ENCODE measurements around the gene PPP2R5C.

PPP2R5C gene

DNA sequence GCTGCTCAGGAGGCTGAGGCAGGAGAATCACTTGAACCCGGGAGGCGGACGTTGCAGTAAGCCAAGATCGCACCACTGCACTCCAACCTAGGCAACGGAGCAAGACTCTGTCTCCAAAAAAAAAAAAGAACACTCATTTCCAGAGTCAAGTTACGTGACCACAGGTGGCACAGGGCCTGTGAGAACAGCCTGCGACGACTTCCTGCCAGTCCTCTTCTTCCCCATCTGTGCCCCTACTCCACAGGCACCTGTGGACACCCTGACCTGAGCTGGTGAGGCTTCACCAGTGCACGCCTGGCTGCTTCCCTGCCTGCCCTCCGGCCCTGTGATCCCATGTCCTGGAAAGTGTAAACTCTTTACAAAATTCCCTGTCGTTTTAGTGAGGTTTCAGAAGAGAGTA lies 77.7 kb downstream of the PPP2R5C start:
- no peak for DNase-seq (ENCODE audit: low read depth in 2 of 2, low spot score in 1 of 2)

DNA sequence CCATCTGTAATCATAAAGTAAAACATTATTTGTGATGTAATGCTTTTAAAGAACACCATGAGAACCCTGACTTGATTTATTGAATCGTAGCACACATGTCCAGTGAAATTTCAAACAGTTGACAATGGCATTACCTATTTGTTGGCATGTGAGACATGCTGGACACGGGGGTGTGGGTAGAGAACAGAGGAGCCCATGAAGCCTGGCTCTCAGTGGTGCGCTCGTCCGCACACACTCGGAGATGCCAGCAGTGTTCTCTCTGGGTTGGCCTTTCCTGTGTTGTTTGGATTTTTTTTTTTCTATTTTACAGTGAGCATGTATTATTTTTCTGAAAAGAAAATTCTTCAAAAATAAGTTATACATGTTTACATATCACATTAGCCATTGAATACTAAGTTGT lies 78.2 kb downstream of the PPP2R5C start:
- DNase-seq (ENCODE audit: low read depth in 2 of 2, low spot score in 1 of 2), result no peak

DNA sequence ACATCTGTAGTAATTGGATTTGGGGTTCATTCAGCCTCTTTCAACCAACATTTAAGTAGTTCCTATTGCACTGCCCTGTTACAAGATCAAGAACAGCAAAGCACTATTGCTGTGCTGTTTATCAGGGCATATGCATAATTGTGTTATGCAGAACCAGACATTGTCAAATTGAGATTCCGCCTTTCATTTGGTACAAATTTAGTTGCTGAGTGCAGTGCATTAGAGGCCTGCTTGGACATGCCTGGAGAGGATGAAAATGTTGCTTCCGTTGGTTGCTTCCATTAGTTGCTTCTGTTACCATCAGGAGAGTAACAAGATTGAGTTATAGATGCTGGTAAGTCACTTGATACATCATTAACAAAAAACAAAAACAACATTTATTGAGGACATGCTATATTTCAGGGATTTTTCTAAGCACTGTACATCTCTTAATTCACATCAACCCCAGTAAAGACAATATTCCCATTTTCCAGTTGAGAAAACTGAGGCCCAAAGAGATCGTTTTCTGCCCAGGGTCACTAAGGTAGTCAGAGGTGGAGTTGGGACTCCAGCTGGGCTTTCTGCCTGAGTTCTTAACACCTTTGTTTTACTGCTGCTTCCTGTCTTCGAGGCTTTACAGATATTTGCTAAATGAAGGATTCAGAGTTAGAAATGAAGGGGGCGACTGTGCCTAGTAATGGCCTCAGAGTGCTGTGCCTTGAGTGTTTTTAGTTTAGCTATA lies 79.3 kb downstream of the PPP2R5C start:
- DNase-seq (ENCODE audit: low read depth in 2 of 2, low spot score in 1 of 2), result no peak

DNA sequence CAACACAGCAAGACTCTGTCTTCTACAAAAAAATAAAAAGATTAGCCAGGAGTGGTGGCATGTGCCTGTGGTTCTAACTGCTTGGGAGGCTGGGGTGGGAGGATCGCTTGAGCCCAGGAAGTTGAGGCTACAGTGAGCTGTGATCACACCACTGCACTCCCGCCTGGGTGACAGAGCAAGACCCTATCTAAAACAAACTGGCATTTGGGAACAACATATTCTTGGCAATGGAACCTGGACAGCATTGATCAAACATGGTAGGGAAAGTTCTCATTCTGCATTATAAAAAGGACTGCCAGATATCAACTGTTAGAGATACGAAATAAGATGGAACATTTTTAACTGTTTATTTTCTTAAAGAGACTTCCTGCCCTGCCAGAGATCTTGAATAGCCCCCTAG lies 81.5 kb downstream of the PPP2R5C start:
- no peak for DNase-seq (ENCODE audit: low read depth in 2 of 2, low spot score in 1 of 2)

DNA sequence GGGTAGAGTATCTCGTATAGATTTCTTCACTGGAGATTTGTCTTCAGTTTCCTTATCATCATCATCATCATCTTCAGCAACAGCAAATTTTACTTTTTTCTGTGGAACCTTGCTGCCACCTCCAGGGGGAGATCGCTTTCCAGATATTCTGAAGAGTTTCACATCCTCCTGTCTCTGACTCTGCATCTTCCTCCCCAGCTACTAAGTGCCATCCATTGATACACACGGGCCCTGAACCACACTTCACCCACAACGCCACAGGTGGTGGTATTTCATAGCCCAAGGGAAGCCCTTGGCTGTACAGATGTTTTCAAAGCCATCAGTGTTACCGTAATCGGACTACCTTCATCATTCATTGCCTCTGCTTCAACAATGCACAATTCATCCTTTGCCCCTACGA lies 82.2 kb downstream of the PPP2R5C start:
- no peak for DNase-seq (ENCODE audit: low read depth in 2 of 2, low spot score in 1 of 2)

DNA sequence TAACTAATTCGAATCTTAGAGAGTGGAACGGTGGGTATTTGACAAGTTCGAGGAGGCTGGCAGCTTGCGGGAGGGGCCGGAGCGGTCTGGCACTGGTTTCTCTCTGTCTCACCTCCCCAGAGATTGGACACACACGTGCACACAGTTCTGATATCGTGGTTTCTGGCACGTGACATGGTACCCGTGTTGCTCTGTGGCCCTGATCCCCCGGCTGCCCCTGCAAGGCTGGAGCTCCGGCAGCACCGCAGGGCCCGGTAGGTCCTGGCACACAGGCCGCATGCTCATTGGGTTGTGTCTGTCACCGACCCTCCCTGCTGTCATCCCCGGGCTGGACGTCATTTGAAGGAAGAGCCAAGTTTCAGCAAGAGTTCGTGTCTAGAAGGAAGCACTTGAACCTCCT lies 82.7 kb downstream of the PPP2R5C start:
- no peak for DNase-seq (ENCODE audit: low read depth in 2 of 2, low spot score in 1 of 2)

DNA sequence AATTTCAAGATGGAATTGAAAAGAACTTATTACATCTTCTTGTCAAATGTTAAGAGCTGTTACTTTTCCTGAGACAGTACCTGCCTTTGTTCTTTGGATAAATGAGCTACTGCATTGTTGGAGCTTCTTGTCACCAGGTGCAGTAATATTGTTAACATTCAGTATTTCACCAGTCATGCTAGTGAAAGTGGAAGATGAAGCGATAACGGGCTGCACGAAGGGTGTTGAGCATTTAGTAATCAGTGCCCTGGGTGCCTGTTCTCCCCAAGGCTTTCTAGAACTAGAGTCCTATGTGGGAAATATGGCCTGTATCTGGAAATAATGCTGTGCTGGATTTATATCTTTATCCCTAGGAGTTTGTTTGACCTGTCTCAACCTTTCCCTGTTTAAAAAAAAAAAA lies 83.2 kb downstream of the PPP2R5C start:
- no peak for DNase-seq (ENCODE audit: low read depth in 2 of 2, low spot score in 1 of 2)

DNA sequence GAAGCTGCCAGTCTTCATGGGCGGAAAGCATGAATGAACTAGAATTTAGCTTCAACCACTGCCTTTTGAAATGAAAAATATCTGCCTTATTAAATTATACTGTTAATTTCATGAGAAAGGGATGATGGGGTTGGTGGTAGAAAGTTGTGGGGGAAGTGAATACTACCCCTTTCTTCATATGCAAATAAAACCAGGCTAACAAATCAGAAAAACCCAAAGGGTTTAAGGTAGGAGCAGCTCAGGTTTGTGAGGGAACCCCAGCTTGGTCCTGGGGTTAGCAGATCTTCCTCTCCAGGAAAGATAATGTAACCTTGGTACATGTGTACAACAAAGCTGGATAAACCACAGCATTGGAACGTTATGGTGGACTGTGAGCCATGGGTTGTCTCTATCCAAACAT lies 84.0 kb downstream of the PPP2R5C start:
- DNase-seq (ENCODE audit: low read depth in 2 of 2, low spot score in 1 of 2), result no peak

DNA sequence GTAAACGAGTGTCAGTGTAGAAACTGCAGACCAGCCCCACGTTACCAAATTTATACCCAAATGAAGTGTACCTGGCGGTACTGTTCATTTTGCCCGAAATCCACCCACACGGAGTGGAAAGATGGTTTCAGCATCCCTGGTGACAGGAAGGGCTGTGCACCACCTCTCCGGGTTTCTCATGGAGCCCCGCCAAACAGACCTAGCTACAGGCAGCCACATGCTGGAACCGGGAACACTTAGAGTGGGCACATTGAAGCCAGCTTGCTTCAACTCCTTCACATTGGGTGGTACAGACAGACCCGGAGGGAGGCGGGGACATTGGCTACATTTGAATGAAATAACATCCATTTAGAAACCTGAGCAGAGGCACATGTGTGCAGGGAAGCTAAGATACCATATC lies 84.4 kb downstream of the PPP2R5C start:
- DNase-seq (ENCODE audit: low read depth in 2 of 2, low spot score in 1 of 2), result no peak

DNA sequence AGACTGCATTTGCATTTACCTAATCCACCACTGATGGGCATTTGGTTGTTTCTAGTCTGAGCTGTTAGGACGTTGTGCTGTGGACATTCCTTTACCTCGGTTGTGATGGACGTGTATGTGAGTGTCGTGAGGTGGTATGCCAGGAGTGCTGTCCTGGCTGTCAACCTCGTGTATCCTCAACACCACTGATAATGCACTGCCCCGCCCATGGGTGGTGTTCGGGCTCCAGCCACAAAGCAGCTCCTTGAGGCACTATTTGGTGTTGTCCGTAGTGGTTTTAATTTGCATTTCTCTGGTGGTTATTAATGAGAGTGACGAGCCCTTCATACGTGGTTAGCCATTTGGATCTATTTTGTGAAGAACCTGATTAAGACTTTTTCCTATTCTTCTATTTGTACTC lies 87.6 kb downstream of the PPP2R5C start:
- no peak for DNase-seq (ENCODE audit: low read depth in 2 of 2, low spot score in 1 of 2)

DNA sequence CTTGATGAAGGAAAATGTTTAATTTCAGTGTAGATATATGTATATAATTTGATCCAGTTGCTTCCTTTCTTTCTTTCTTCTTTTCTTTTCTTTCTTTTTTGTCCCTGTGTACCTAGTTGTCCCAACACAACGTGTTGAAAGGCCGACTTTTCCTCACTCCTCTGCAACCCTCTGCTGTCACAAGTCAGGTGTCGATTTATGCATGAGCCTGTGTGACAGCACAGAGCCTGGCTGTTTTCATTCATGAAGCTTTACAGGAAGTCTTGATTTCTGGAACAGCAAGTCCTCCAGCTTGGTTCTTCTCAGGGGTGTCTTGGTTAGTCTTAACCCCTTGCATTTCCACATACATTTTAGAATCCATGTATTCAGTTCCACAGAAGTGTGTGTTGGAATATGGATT lies 88.1 kb downstream of the PPP2R5C start:
- no peak for DNase-seq (ENCODE audit: low read depth in 2 of 2, low spot score in 1 of 2)

DNA sequence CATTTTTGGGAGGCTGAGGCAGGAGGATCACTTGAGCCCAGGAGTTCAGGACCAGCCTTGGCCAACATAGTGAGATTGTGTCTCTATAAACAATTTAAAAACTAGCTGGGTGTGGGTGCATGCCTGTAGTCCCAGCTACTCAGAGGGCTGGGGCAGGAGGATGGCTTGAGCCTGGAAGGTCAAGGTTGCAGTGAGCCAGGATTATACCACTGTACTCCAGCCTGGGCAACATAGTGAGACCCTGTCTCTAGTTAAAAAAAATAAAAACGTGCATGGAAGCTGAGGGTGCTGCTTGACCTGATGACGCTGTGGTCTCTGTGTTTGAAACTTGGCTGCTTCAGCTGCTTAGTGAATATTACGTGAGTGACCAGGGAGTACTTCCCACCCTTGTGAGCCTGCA lies 89.7 kb downstream of the PPP2R5C start:
- DNase-seq (ENCODE audit: low read depth in 2 of 2, low spot score in 1 of 2), result no peak

DNA sequence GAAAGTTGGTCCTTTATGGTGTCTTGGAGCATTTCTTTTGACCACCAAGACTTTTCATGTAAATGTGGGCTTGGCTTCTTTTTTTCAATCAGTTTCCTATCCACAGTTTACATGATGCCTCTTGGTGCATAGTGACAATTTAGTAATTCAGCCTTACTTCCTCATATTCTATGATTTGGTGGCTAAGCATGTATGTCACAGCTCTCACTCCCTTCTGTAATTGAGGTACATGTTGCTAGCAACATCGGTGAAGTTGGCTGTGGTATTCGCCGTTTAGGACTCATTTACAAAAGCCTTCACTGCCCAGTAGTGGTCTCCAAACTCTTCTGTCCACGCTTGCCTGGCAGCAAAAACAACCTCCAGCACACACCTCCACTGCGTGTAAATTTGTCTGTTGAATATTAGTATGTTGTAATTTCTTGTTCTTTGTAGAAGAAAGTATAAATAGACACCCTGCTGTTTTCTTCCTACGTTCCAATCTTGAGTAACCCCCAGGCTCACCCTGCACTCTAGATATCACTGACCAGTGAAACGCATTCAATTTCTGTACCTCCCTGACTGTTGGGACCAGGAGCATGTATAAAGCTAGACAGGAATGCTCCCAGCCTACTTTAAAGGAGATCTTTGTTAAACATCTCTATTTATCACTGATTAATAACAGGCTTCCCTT lies 90.4 kb downstream of the PPP2R5C start:
- DNase-seq (ENCODE audit: low read depth in 2 of 2, low spot score in 1 of 2), result no peak

DNA sequence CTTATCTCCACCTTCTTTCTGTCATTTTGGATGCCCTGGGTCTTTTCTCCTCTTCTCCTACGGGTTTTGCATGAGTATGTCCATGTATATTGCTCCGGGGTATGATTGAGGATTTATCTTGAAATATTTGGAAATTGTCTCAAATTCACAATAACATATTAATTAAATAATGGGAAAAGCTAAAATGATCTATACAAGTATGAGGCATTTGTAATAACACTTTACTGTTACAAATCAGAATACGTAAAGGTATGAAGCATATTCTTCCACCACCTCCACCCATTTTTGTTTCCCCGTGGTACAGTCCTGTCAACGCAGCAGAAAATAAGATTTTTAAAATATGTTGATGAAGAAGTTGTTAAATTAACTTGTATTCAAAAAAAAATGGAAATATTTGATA lies 91.3 kb downstream of the PPP2R5C start:
- no peak for DNase-seq (ENCODE audit: low read depth in 2 of 2, low spot score in 1 of 2)

DNA sequence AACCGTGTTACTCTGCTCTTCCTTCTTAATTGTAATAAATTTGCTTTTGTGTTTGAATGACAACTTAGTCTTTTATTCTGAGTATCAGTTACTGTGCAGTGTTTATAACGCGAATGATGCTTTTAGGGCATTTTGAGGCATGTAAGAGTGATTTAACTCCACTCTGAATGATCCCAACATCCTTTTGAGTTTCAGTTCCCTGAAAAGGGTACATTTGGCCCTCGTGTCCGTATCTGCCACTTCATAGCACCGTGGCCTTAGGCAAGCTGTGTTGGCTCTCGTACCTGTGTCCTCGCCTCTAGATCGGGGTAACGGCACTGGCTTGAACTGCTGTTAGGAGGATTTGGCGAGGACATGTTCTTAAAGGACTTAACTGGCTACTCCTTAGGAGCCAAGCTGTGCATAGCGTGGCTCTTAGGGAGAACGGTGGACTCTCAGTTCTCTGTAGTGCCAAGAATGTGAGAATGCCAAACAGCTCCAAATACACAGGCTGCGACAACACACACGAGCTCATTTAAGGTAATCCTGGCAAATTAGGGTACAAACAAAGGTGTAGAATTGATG lies 92.0 kb downstream of the PPP2R5C start:
- no peak for DNase-seq (ENCODE audit: low read depth in 2 of 2, low spot score in 1 of 2)

DNA sequence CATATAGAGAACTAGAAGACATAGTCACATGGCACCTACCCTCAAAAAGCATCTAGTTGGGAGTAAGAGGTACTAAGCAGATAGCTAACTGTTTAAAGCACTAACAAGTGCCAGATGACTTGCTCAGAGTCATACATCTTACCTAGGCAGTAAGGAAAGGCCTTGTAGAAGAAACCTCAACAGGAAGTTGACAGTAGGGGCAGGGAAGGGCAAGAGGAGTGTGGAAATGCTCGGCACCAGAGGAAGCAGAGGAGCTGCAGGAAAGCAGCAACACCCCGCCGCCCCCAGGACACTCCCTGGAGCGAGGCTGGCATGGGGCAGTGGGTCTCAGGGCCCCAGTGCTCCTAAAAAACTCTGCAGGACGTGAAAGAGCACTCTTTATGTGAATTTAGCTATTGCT lies 92.9 kb downstream of the PPP2R5C start:
- no peak for DNase-seq (ENCODE audit: low read depth in 2 of 2, low spot score in 1 of 2)

DNA sequence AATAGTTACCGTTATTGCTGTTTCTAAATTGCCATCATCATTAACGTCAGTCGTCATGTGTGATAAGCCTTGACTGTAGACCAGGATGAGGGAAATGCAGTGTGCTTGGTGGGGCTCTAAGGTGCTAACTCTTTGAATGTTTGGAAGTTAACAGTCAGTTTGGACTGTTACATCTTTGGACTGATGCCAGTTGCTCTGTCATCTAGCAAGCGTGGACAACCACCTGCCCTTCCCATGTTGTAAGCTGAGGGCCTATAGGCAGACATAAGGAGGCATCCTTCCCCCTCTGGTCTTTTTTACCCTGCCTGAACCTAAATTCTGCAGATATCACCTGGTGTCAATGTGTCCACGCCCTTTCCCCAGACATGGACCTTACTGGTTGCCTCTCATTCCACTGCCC lies 94.4 kb downstream of the PPP2R5C start:
- DNase-seq (ENCODE audit: low read depth in 2 of 2, low spot score in 1 of 2), result no peak

DNA sequence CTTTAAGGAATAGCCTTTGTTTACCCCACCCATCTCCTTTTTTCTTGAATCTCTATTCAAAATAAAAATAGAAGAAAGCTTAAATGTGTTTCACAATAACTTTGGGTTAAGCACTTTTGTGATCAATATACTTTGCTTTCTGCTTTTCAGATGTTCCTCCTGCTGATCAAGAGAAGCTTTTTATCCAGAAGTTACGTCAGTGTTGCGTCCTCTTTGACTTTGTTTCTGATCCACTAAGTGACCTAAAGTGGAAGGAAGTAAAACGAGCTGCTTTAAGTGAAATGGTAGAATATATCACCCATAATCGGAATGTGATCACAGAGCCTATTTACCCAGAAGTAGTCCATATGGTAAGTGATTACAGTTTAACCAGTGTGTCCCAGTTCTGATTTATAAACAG lies 95.0 kb downstream of the PPP2R5C start:
- no peak for DNase-seq (ENCODE audit: low read depth in 2 of 2, low spot score in 1 of 2)

DNA sequence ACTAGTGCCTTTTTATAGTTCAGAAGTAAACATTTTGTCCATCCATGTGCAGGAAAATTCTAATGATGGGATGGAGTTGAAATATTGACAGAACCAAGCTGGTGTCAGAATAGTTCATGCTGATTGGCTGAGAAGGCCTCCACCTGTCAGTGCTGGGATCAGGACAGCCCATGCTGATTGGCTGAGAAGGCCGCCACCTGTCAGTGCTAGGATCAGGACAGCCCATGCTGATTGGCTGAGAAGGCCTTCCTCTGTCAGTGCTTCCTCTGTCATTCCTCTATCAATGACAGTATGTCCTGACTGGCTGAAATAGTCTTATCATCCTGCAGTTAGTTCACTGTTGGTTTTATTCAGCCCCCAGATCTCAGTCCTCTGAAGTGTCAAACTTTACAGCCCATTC lies 95.7 kb downstream of the PPP2R5C start:
- DNase-seq (ENCODE audit: low read depth in 2 of 2, low spot score in 1 of 2), result no peak

DNA sequence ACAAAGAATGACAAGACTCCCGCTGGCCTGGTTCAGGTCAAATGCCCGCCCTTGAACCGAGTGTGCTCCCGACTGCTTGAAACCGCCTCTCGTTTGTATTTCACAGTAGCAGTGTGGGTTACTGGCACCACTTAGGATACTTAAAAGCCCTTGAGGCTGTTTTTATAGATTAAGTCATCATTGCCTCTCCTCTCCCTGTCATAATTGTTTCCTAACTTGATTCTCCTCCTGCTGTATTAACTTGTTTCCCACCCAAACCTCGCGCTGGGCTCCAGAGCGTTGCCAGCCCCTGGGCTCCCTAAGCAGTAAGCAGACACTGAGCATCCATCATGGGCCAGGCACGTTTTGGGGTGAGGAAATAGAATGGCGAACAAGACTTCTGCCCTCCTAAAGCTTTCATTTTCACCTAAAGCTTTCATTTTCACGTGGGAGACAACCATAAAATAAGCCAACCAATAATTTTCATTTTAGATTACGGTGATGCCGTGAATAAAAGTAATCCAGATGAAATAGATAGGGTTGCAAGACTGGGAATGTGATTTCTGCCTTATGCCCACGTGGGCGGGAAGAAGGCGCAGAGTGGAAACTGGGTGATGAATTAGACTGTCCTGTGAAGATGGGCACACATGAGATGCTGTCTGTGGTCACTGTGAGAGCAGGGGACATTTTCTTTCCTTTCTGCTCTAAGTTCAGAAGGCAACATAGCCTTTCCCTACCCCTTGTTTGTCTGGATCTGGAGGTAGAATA lies 97.5 kb downstream of the PPP2R5C start:
- DNase-seq (ENCODE audit: low read depth in 2 of 2, low spot score in 1 of 2), result no peak

DNA sequence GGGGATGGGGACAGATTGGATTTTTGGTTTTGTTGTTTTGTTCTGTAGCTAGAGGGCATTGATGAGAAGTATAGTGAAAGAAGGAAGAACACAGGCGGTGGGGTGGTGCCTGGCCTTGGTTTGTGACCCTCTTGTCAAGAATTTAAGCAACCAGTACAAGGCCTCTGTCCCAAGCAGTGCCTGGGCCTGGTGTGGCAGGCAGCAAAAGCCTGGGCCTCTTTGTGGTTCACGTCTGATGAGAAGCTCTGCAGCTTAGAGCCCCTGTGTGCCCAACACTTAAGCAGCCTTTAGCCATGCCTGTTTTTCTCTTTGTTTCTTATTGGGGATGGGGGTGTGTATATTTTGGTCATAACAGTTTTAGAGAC lies 98.0 kb downstream of the PPP2R5C start:
- DNase-seq (ENCODE audit: low read depth in 2 of 2, low spot score in 1 of 2), result no peak

DNA sequence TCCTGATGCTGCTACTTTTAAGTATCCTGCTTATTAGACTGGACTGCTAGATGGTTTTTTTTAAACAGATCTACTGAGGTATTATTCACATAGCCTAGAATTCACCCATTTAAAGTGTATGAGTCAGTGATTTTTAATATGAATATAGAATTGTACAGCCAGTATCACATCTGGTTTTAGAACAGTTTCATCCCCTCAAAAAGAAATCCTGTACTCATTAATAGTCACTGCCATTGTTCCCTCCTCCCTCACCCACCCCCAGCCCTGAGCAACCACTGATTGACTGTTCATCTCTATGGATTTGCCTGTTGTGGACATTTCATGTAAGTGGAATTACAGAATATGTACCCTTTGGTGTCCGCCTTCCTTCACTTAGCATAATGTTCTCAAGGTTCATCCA lies 98.4 kb downstream of the PPP2R5C start:
- no peak for DNase-seq (ENCODE audit: low read depth in 2 of 2, low spot score in 1 of 2)
